GM21390 (cell line): ENCODE measurements around the gene ZNF35.
"Not testable (repeated sequence)": the region's sequence is repeated elsewhere in the genome, so short reads cannot be mapped to it uniquely, and the experiment has no call there.

Experiments used
- ATAC-seq: cut with Tn5 transposase; IDR thresholded peaks from one replicate; pipeline ENCODE4 v1.9.1; 2021; ENCODE audit not compliant: unreplicated experiment

ZNF35 gene

DNA sequence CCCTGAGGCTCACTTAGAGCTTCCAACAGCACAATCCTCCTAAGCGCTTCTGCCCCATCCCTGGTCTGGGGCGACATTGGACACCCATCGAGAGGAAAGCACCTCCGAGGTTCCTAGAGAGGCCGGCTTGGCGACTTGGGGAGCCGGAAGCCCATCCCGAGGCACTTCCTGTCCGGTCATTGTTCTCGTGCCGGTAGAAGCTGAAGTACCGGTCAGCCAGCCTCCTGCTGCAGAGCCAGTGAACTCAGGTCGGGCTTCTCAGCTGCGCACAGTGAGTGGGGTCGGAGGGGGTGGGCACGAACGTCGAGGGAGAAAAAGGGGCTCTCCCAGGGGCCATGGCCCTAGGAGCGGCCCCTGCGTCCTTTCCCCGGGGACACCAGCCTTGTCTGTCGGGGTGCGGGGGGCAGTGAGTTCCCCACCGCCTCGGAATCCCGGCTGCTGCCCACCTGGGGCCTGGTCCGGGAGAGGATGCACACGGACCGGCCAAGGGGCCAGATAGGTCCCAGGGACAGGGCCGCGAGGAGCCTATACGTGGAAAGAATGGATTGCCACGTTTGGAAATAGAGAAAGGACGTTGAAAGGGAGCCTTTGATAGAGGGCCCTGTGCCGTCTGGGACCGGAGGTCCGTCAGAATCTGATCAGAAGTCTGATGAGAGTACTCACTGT, at the start of gene ZNF35:
Gene ZNF35, plus strand, starts transcription at position 169 of the 666 bp plus-strand sequence. CDS start 2,336 bp downstream, outside the sequence.
- ATAC-seq: peak; percentile 99

DNA sequence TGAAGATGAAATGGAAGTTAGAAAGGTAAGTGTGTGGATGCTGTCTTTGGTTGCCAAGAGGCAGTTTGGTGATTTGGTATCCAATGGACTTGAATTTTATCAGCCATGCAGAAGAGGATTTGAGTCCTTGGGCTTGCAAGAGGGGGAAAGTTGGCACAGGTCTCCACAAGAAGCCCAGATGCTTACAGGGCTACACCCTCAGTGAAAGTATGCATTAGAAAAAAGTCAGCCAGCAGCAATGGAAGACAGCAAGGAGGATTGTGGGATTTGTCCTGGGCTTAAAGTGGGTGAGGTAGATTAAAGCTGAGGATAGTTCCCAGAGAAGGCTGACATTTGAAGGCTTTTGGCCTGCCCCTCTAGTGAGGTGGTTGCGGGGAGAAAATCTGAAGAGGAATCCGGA, 46.8 kb upstream of the ZNF35 start:
- no peak for ATAC-seq

DNA sequence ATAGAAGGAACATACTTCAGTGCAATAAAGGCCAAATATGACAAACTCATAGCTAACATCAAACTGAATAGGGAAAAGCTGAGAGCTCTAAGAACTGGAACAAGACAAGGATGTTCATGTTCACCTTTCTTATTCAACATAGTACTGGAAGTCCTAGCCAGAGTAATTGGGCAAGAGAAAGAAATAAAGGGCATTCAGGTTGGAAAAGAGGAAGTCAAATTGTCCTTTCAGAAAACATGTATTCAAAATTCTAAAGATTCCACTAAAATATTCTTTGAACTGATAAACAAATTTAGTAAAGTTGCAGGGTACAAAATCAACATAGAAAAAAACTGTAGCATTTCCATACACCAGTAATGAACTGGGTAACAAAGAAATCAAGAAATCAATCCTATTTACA, 35.9 kb upstream of the ZNF35 start:
- no peak for ATAC-seq

DNA sequence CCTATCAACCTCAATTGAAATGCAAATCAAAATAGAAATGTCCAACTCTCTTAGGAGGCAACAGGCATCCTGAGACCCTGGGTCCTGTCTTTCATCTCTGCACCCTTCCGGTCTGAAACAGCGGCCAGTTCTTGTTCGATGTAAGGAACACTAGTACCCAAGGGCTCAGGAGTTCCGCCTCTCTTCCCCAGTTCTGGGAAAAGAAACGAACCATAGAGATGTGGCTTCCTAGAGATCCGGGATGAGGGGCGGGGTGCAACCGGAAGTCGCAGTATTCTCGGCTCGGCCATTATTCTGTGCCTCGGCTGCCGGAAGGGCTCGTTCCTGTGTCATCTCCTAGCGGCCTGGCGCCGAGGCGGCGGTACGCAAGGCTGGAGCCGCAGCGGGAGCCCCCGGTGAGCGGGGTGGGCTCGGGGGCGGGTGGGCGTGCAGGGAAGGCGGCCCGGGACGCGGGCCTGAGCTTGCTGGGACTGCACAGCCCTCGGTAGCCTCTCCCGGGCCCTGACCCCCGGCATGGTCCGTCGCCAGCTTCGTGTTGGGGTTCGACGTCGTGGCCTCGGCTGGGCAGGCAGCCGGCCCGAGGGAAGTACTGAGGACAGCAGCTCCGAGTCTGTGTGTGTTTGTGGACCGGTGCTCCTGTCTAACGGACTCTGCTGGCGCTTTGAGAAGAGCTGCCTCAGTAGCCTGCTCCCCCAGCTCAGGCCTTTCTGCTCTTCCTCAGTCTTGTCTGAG, 23.6 kb upstream of the ZNF35 start, which contains the start of gene ZNF197:
Gene ZNF197, plus strand, starts transcription at position 288 of the 732 bp plus-strand sequence. CDS start 4,119 bp downstream, outside the sequence.
- peak; percentile 89 for ATAC-seq

DNA sequence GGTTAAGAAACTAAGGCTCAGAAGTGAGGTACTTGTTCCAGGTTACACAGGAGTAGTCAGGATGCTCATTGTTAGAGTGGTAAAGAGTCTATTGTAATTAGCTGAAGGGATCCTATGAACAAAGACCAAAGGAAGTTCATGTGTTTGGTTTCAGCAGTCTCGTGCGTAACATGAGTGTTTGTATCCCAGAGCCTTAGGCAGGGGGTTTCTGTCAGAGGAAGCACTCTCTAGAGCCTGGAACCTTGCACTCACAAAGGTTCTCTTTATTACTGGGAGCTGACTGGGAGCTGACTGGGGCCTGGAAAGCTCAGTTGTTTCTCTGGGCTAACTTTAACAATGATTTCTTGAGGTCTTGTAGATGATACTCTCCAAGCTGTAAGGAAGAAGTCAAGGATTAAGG, 19.8 kb upstream of the ZNF35 start:
- ATAC-seq: no peak

DNA sequence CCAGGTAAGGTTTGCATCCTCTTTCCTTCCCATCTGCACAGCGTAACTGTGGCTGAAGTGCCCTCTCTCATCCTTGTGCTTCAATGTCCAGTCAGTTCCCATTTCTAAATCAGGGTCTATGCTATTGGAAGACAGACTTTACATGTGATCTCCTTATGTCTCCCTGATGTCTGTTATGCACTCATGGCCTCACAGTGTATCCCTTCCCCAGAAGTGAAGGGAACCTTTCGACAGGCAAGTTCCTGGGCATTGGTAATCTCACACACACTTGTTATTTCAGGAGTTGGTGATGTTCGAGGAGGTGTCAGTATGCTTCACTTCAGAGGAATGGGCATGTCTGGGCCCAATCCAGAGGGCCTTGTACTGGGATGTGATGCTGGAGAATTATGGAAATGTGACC, 16.3 kb upstream of the ZNF35 start:
- ATAC-seq: no peak

DNA sequence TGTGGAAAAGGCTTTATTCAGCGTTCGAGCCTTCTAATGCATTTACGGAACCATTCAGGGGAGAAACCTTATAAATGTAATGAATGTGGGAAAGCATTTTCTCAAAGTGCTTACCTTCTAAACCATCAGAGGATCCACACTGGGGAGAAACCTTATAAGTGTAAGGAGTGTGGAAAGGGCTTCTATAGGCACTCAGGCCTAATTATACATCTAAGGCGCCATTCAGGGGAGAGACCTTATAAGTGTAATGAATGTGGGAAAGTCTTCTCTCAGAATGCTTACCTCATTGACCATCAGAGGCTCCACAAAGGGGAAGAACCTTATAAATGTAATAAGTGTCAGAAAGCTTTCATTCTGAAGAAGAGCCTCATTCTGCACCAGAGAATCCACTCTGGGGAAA, 6.2 kb upstream of the ZNF35 start:
- ATAC-seq: no peak

DNA sequence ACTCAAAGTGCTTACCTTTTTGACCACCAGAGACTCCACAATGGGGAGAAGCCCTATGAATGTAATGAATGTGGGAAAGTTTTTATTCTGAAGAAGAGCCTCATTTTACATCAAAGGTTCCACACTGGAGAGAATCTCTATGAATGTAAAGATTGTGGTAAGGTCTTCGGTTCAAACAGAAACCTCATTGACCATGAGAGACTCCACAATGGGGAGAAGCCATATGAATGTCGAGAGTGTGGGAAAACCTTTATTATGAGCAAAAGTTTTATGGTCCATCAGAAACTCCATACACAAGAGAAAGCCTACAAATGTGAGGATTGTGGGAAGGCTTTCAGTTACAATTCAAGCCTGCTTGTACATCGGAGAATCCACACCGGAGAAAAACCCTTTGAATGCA, 5.5 kb upstream of the ZNF35 start:
- no peak for ATAC-seq

DNA sequence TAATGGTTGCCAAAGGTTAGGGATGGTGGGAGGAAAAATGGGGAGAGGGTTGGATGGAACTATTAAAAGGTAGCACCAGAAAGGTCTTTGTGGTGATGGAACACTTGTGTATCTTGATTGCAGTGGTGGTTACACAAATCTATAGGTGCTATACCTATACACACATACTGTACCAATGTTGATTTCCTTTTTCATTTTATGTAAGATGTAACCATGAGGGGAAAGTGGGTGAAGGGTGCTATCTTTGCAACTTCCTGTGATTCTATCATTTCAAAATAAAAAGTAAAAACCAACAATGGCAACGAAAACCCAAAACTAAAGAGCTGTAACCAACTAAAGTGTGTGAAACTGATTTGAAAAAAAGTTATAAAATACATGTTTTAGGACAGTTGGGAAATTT, 761 bp upstream of the ZNF35 start:
- ATAC-seq: no peak

DNA sequence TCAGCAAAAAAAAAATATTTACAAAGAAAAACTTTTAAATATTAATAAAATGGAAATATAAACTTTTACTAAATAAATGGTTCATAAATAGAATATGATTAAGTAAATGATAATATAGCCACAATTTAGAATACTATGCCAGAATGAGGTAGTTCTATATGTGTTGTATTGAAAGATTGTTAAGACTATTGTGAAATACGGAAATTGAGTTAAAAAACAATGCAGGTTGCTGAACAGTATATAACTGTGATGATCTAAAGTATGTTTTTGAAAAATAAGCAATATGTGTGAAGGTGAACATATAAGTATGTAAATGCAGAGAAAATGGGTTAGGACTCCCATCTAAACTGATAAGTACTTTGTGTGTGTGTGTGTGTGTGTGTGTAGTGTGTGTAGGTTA, 1.2 kb downstream of the ZNF35 start:
- ATAC-seq: no peak

DNA sequence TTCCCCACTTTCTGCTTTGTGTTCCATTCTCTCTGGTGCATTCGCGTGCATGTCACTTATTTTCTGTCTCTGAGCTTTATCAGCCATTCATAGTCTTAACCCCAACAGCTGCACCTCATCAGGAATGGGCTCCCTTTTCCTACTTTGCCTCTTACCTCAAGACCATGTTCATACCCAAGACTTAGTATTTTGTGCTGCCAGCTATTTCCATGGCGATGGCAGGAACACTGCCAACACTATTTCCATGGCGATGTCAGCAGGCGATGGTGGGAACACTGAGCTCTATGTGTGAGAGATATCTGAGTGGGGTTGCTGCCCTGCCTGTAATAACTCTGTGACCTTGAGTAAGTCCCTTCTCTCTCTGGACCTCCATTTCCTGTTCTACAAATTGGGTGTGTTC, 5.5 kb downstream of the ZNF35 start:
- no peak for ATAC-seq

DNA sequence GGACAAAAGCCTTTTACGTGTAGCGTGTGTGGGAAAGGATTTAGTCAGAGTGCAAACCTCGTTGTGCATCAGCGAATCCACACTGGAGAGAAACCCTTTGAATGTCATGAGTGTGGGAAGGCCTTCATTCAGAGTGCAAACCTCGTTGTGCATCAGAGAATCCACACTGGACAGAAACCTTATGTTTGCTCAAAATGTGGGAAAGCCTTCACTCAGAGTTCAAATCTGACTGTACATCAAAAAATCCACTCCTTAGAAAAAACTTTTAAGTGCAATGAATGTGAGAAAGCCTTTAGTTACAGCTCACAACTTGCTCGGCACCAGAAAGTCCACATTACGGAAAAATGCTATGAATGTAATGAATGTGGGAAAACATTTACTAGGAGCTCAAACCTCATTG, 10.5 kb downstream of the ZNF35 start:
- ATAC-seq: no peak

DNA sequence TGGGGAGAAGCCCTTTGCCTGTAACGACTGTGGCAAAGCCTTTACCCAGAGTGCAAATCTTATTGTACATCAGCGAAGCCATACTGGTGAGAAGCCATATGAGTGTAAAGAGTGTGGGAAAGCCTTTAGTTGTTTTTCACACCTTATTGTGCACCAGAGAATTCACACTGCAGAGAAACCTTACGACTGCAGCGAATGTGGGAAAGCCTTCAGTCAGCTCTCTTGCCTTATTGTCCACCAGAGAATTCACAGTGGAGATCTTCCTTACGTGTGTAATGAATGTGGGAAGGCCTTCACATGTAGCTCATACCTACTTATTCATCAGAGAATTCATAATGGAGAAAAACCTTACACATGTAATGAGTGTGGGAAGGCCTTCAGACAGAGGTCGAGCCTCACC, 10.9 kb downstream of the ZNF35 start:
- no peak for ATAC-seq

DNA sequence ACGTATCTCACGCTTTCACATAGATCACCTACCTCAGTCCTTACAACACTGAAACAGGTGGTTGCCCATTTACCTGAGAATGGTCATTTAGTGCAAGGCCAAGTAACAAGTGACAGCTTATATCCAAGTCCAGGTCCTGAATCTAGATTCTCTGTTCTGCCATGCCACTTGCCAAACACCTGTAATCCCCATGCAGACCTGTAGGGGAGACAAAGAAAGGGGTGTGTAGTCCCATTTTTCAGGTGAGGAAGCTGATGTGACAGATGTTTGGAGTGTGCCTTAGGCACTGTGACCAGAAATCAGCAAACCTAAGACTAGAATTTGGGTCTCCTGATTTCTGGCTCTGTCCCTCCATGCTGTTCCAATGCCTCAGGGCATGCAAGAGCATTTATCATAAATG, 12.7 kb downstream of the ZNF35 start:
- ATAC-seq: no peak

DNA sequence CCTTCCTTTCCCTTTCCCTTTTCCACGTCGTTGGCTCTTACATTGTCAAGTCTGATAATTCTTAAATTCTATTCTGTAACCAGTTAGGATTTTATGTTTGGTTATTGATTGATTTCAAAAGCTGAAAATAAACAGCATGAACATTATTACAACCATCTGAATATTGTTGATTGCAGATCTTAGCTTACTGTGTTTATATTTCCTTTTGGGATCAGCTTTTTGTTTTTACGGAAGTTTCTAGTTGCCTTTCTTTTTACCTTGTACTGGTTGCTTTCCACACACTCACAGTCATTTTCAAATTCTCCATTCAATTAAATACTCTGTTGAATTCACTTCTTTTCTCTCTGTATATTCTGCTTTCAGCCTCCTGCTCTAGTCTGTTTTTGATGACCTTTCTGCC, 16.6 kb downstream of the ZNF35 start:
- ATAC-seq: no peak

DNA sequence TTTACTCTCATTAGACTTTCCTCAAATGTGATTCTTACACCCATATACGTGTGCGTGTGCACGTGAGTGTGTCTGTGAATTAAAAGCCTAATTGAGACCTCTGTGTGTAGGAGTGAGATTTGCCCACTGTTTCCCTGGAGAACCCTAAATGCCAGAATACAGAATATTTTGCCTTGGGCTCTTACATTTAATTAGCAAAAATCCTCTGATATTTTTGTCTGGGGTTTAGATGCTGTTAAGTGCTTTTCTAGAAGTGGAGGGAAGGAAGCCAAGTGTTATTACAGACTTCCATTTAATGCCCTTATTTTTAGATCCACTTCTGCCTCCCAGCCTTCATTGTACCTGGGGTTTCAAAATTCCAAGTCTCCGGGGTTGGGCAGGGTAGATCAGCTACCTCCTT, 17.8 kb downstream of the ZNF35 start:
- no peak for ATAC-seq

DNA sequence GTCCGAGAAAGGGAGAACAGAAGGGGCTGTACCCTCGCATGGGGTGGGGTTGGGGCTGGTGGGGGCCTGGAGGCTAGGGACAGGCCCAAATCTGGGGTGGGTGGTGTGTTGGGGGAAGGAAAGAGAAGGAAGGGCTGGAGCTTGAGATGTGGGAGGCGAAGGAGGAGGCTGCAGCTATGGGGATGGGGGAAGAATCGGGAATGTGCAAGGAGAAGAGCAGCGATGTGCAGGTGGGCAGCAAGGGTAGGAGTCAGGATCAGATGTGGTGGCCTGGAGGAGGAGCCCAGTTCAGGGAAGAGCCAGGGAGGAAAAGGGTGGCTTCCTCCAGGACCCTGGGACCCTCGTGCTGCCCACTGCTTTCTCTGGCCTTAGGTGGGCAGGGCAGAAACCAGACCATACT, 21.2 kb downstream of the ZNF35 start:
- ATAC-seq: no peak

DNA sequence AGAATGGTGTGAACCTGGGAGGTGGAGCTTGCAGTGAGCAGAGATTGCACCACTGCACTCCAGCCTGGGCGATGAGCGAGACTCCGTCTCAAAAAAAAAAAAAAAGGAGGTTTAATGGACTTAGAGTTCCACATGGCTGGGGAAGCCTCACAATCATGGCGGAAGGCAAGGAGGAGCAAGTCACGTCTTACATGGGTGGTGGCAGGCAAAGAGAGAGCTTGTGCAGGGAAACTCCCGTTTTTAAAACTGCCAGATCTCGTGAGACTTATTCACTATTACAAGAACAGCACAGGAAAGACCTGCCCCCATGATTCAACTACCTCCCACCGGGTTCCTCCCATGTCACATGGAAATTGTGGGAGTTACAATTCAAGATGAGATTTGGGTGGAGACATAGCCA, 24.9 kb downstream of the ZNF35 start:
- not testable (repeated sequence) for ATAC-seq

DNA sequence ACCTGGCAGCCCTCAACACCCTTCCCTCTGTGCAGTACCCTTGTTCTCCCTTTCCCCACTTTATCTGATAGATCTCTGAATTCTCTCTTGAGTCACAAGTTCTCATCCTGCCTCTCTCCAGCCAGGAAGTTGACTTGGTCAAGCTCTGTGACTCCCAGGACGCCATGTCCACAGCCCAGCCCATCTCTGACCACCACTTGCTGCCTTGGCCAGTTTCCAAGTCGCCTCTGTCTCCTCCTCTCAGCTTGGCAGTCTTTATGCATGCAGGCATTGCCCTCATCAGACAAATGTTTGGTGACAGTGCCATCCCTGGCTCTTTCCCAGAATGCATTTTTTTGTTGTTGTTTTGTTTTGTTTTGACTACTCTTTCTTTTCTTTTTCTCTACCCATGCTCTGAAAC, 25.7 kb downstream of the ZNF35 start:
- no peak for ATAC-seq

DNA sequence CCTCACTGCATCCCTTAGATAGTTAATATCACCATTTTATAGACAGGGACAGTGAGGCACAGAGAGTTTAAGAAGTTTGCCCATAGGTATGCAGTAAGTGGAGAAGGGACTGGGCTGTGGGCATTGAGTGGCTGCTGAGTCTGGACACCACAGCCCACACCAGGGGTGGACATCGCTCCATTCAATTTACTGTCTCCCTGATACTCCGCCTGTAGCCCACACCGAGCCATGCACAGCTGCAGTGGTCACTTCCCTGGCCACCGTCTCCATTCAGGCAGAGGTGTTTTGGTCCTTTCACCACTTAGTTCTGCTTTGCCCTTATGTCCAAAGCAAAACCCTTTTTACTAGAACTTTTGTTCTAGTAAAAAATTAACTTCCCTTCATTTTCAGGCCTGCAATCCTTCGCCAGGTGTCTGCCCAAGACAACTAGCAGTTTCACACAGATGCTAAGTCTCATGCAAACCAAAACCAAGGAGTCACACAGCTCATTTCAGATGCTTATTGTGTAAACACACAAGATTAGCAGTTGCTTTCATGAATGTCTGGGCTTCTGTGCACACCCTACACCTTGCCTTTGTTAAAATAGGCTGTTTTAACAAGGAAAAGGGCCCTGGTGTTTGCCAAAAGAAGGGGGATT, 30.1 kb downstream of the ZNF35 start:
- ATAC-seq: no peak

DNA sequence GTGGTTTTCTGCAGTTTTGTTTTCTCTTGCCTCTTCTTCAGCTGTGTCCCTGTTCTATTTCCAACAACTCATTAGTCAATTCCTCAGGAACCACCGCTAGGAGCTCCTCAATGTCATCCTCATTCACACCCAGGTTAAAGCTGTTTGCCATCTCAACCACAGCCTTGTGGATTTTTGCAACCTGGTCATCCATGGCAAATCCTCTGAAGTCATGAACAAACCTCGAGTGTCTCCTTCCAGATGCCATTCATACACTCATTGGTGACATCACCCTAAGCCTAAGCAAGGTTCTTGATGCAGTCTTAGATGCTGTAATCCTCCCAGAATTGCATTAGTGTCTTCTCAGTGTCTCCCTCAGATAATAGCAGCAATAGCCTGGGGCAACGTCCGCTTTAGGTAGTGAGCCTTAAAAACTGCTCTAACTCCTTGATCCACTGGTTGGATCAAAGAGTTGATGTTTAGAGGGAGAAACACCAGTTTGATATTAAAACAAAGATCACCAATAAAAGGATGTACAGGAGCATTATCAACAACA, 32.5 kb downstream of the ZNF35 start:
- ATAC-seq: no peak
